ENCODE measurements around the gene DOK6. TPM values are rescaled to one million over a fixed set of nuclear protein-coding genes. Genes with fewer than 3 reads are reported as not detected.

DOK6 gene
- total and polyA plus RNA-seq, 10 of the 15 experiments (the other 5 are each of a cell fraction or from before 2014, with no cell fraction given): 0.01 to 0.09 (median 0.04) TPM; not detected in 4

DNA sequence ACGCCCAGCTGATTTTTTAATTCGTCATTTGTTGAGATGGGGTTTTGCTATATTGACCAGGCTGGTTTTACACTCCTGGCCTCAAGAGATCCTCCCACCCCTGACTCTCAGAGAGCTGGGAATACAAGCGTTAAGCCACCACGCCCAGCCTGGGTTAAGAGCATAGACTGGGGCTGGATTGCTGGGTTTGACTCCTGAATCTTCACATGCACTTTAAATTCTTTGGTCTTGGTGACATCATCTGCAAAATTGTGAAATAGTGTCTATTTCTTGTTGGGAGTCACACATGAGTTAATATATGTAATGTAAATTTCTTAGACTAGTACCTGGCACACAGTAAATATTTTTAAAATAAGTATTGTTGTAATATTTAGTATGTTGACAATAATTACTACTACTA, 257.4 kb downstream of the DOK6 start:
- H3K27me3 ChIP-seq (replicated peaks in 1 of 2; ENCODE audit: control insufficient read depth in 2 of 2, insufficient read depth in 2 of 2, low read length in 1 of 2): no peaks in the 10 kb centered on the region; a peak in 1 of 4 replicates
- POLR2A ChIA-PET: no interaction called here
- H3K9ac ChIP-seq (ENCODE audit: control insufficient read depth, insufficient read depth, low read length): no peak overlapping the region
- H2AFZ ChIP-seq (ENCODE audit: control insufficient read depth, low read depth, low read length): no peak overlapping the region
- H3K4me1 ChIP-seq (ENCODE audit: control insufficient read depth, insufficient read depth, low read length): no peaks in the 10 kb centered on the region
- H3K79me2 ChIP-seq (ENCODE audit: control insufficient read depth, insufficient read depth, low read length): no peaks in the 10 kb centered on the region
- SMC1A ChIA-PET (ENCODE audit: uncharacterized antibody, unreplicated experiment): interaction anchor here (1.7 kb wide), 1 partner anchor 13 kb away, joined by 4 read pairs; no protein-coding TSS in a partner anchor
- in situ Hi-C loops (cut with MboI) (no loop called here), intact Hi-C loops (cut with micrococcal nuclease; ENCODE audit: unreplicated experiment) (no loop called here)
- BruUV-seq (replicated peaks): no TSS peak
- ATAC-seq (no peak), DNase-seq (ENCODE audit: low read depth, low spot score) (no peak), FAIRE-seq (no peak)
- RAD21 ChIA-PET (ENCODE audit: unreplicated experiment): no interaction called here
- TF ChIP-seq JUND (IDR thresholded peaks at IDR 0.05; ENCODE audit: low read depth, low read length): no peak
- no peak for TF ChIP-seq YBX1 (IDR thresholded peaks at IDR 0.05)
- TF ChIP-seq RBBP5 (conservative IDR thresholded peaks at IDR 0.05): no peak
- no peak for TF ChIP-seq KAT2A (conservative IDR thresholded peaks at IDR 0.05; ENCODE audit: control insufficient read depth, low read depth, low read length)
- TF ChIP-seq CREB1 (IDR thresholded peaks at IDR 0.05; ENCODE audit: low read depth): no peak
- no peak for TF ChIP-seq POU2F2 (IDR thresholded peaks at IDR 0.05; ENCODE audit: borderline replicate concordance, low read depth, low read length)
- TF ChIP-seq, protein P1, sequence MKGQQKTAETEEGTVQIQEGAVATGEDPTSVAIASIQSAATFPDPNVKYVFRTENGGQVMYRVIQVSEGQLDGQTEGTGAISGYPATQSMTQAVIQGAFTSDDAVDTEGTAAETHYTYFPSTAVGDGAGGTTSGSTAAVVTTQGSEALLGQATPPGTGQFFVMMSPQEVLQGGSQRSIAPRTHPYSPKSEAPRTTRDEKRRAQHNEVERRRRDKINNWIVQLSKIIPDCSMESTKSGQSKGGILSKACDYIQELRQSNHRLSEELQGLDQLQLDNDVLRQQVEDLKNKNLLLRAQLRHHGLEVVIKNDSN (IDR thresholded peaks at IDR 0.05; ENCODE audit: borderline replicate concordance, extremely low read length, insufficient read depth, low read depth, low read length): no peak
- no peak for TF ChIP-seq BHLHE40 (IDR thresholded peaks at IDR 0.05; ENCODE audit: borderline replicate concordance in 1 of 2, low read depth in 2 of 2, low read length in 1 of 2)
- TF ChIP-seq E4F1 (IDR thresholded peaks at IDR 0.05; ENCODE audit: borderline replicate concordance, partially characterized antibody): no peak
- no peak for TF ChIP-seq NR2F1 (conservative IDR thresholded peaks at IDR 0.05)
- no peak for TF ChIP-seq NKRF (conservative IDR thresholded peaks at IDR 0.05)
- H3K9me3 ChIP-seq (replicated peaks; ENCODE audit: control insufficient read depth, insufficient read depth, low read length): no peaks in the 10 kb centered on the region
- no peaks in the 10 kb centered on the region for H4K20me1 ChIP-seq (ENCODE audit: control insufficient read depth, insufficient read depth)
- no peak overlapping the region for H3K4me2 ChIP-seq (ENCODE audit: control insufficient read depth, insufficient read depth)
- H3K27ac ChIP-seq (ENCODE audit: control insufficient read depth, insufficient read depth): no peak overlapping the region
- no peaks in the 10 kb centered on the region for H3K36me3 ChIP-seq (ENCODE audit: control insufficient read depth in 2 of 2, insufficient read depth in 2 of 2, low read length in 1 of 2)
- CTCF ChIA-PET: interaction anchor here (1.6 kb wide), 1 partner anchor 428 kb away, joined by 4 read pairs; no protein-coding TSS in a partner anchor
- H3K4me3 ChIP-seq: no peak overlapping the region
- WGBS (ENCODE audit: insufficient coverage, insufficient replicate concordance, low lambda C conversion rate, missing lambda C conversion rate): 30% methylated on average over 4 of the region's 4 CpGs
